ENCODE results near the gene SPRED2.

SPRED2 gene

DNA sequence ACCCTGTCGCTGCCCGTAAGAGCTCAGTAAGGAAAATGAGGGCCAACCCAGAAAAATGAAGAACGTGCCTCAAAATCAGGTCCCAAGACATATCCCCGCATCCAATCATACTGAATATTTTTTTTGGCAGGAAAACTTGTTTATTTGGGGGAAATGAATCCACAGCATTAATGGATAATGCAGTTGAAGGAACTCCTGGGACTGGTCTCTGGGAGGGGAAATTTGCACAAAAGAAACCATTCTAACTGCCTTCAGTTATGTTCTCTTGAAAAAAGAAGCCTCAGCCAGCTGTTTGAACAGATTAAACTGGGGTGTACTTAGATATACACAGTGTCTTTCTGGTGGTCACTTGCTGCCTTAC lies 61.3 kb downstream of the SPRED2 start:
- intact Hi-C loops (cut with DNase I) = no loop called here
- DNase-seq = no peak

DNA sequence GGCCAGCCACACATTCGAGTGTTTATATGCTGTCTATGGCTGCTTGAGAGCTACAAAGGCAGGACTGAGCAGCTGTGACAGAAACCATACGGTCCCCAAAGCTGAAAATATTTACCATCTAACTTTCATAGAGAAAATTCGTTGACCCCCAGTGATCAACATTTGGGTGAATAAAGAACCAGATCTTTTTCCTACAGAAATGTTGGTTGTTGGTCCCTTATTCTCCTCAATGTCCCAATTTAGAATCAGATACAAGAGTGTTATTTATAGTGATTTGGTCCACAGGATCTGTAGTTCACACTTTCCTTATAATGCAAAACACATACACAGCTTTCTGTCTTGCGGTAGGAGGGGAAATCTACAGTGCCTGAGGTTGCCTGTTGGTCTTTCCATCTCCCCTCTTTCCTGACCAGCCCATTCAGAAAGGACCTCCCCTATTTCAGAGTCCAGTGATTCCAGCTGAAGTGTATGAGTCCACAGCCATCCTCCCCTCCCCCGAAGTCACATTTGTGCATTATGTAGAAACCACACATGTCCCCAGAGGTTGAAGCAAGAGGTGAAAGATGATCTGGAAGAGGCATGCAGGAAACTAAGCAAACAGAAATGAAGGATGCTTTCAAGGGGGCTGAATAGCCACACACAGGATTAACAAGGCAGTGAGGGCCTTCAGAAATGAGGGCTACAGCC lies 61.9 kb downstream of the SPRED2 start:
- intact Hi-C loops (cut with DNase I) = no loop called here
- no peak for DNase-seq

DNA sequence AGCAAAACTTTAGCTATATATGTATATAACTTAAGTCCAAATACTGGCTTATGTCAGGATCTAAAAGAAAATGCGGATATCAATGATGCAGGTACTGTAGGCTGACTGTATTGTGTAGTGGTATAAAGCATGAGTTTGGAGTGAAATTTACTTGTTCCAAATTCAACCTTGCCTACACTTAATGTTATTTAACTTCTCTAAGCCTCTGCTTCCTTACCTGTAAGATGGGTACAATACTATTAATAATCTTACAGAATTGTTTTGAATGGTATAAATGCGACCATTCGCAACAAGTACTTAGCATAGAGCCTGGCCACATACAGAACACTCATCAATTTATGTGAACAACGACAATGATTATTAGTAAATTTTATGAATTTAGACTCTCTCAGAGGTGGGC lies 62.4 kb downstream of the SPRED2 start:
- intact Hi-C loops (cut with DNase I) = no loop called here
- DNase-seq = no peak

DNA sequence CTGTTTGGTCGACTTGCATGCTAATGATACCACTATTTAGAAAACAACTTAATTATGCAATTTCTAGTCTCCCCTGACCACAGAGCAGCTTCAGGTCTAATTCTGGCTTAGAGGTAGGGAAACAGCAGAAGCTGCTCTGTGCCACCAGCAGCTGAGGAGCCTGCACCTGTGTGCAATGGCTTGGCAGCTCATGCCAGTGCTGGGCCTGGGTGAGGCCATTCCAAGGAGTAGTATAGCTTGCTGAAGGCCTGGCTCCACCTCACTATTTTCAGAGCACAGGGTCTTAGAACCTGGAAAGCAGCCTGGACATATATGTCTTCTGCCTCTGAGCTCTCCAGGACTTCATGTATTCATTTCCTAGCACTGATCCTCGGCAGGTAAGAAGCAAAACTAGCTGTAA lies 62.8 kb downstream of the SPRED2 start:
- peak in 1 of 10 donors; percentile 48 for DNase-seq
- intact Hi-C loops (cut with DNase I) = no loop called here

GRCh38 chr2:65368468-65368867 lies 63.9 kb downstream of the SPRED2 start:
- no peak for DNase-seq
- intact Hi-C loops (cut with DNase I) = no loop called here

GRCh38 chr2:65367524-65367923 lies 64.9 kb downstream of the SPRED2 start:
- DNase-seq = peak in 1 of 10 donors; percentile 49
- intact Hi-C loops (cut with DNase I) = no loop called here

GRCh38 chr2:65366595-65367125 lies 65.7 kb downstream of the SPRED2 start:
- intact Hi-C loops (cut with DNase I) = no loop called here
- no peak for DNase-seq

- no peak for DNase-seq
- intact Hi-C loops (cut with DNase I) = no loop called here
Measured at GRCh38 chr2:65364986-65365733, 67.2 kb downstream of the SPRED2 start.

DNA sequence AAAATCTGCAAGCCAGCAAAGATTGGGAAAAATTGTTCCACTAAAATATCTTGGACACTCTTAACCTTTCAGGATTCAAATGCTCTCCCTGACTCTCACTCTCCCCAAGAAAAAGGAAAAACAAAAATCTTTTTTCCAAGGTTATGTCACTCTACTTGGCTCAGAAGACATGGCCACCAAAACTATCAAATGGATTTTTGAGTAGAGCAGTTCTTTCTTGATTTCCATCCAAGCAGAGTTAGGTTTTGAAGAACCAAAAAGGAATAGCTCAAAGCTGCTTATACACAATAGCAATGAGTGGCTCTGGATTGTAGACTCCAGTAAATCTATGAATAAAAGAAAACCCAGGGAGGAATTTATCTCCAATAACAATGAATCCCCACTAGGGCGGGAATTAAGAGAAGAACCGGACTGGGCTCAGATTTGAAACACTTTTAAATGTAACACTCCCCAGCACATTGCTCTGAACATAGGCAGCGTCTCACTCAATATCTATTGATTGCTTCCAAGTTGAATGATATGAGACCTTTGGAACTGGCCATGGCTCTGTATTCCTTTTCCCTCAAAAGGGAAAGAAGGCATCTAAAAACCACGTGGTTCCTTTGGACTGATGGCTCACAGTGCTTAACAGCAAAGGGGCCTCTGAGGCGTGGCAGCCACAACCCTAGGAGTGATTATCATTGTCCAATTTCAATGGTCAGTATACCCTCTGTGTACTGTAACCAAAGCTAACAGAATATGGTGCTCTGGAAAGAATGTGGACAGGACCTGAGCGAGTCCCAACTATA lies 68.3 kb downstream of the SPRED2 start:
- DNase-seq = no peak
- intact Hi-C loops (cut with DNase I) = no loop called here

GRCh38 chr2:65361623-65362022 lies 70.8 kb downstream of the SPRED2 start:
- intact Hi-C loops (cut with DNase I) = no loop called here
- peak in 2 of 10 donors; percentile 24 to 80 for DNase-seq

GRCh38 chr2:65360441-65360840 lies 72.0 kb downstream of the SPRED2 start:
- intact Hi-C loops (cut with DNase I) = no loop called here
- DNase-seq = no peak

DNA sequence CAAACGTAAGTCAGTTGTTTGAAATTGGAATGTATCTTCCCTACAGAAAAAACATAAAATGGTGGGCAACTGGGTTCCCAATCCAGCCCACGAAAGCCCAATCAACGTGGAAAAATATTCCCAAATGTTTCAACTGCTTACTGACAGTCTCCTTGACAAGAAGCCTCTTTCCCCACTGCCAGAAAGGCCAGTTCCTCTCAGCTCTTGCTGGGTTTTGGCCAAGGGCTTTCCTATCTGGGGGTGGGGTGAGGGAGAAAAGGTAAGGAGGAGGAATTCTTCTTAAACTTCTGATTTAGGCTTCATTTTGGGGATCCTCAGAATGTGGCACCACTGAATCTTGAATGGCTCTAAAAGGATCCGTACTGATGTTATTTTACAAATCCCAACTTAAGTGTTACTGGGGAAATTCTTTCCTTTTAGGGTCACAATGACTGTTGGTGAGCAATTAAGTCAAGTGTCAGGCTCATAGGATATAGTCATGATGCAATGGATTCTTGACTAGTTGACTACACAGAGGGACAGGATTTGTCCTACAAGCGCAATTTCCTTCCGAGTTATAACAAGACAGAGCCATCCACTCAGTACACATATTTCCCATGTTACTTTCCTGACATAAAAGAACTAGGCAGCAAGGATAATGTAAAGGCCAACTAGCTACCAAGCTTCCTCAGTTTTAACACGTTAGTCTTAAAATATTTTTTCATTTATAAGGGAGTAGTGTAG lies 73.6 kb downstream of the SPRED2 start:
- intact Hi-C loops (cut with DNase I) = no loop called here
- peak in 1 of 10 donors; percentile 24 for DNase-seq

DNA sequence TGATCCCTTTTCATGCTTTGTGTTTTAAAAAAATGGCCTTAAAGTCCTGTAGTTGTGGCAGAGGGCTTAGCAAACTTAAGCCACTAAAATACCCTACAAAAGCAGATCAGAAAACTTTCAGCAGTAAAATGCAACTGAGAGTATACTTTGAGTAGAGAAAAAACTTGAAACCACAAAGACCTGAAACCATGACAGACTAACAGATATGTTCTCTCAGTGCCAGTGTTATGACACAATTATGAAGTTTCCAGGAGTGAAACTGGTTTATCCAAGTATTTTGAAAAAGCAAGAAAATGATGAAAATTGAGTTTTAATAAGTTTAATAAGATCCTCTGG lies 74.5 kb downstream of the SPRED2 start:
- DNase-seq = no peak
- intact Hi-C loops (cut with DNase I) = no loop called here

- intact Hi-C loops (cut with DNase I) = no loop called here
- DNase-seq = peak in 1 of 10 donors; percentile 22
Measured at GRCh38 chr2:65357095-65357958, 75.1 kb downstream of the SPRED2 start.

DNA sequence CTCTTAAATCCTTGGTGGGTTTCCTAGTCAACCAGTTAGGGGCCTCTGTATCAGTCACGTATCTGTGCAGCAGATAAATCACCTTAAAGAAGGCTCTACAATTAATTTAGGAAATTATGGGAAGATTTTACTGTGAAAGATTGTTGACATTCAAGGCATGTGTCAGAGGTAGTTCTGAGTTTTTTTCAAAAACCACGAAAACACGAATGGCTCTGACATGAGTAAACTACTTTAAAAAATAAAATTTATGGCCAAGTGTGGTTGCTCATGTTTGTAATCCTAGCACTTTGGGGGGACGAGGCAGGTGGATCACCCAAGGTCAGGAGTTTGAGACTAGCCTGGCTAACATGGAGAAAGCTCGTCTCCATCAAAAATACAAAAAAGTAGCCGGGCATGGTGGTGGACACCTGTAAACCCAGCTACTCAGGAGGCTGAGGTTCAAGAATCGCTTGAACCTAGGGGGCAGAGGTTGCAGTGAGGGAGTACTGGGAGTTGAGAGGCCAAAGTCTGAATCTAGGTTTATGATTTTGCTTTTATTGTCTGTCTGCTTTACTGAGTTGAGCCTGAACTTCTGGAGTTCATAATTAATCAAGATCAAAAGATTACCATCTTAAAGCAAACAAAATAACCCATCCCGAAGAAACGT lies 77.1 kb downstream of the SPRED2 start:
- intact Hi-C loops (cut with DNase I) = no loop called here
- no peak for DNase-seq

DNA sequence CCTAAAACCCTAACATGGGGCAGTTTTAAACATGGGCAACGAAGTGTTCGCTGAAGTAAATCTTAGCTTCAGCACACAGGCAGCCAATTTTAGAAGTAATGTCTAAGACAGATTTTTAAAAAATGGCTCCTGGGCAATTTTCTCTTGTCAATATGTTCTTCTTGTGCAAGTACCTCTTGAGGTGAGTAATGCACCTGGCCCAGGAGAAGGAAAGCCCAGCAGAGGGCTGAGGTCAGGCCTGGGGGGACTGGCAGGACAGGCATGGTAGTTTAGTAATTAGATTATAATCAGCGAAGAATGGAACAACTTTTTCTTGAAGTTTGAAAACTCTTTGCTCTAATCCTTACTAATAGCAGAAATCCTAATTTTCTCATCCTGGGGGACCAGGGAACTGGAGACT lies 77.6 kb downstream of the SPRED2 start:
- intact Hi-C loops (cut with DNase I) = no loop called here
- DNase-seq = peak in 1 of 10 donors; percentile 24

- intact Hi-C loops (cut with DNase I) = no loop called here
- peak in 1 of 10 donors; percentile 57 for DNase-seq
Measured at GRCh38 chr2:65353927-65354326, 78.5 kb downstream of the SPRED2 start.

- no peak for DNase-seq
- intact Hi-C loops (cut with DNase I) = no loop called here
Measured at GRCh38 chr2:65353046-65353445, 79.4 kb downstream of the SPRED2 start.

DNA sequence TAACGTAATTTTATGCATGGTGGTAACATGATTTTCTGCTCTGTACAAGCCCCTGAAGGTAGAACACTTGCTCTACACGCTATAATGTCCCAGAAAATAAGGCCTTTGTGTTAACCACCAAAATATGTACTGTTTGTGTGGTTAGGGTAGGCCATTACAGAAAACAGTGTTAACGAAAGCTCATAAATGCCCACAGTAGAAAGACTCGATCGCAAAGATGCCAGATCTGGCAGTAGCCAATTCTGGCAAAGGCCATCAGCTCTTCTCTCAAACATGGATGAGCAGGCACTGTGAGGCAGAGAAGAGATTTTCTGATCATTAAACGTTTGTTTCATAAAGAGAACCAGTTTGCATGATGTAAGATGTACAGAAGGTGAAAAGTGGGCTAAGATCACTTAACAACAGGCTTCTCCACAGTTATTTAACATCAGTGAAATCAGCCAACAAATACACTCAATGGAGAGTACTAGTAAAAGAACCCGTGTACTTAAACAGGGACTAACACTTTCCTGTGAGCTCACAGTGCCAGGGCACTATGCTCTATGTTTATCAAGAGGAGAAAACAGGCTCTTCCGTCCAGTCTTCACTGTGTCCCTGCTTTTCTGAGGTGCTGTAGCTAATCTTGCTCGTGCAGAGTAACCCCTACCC lies 80.3 kb downstream of the SPRED2 start:
- intact Hi-C loops (cut with DNase I) = no loop called here
- DNase-seq = peak in 1 of 10 donors; percentile 27

Measured in posterior cingulate gyrus (tissue), 11 donors.